ENCODE measurements around the gene DRICH1.
"Not testable (repeated sequence)": the region's sequence is repeated elsewhere in the genome, so short reads cannot be mapped to it uniquely, and the experiment has no call there.

DNA sequence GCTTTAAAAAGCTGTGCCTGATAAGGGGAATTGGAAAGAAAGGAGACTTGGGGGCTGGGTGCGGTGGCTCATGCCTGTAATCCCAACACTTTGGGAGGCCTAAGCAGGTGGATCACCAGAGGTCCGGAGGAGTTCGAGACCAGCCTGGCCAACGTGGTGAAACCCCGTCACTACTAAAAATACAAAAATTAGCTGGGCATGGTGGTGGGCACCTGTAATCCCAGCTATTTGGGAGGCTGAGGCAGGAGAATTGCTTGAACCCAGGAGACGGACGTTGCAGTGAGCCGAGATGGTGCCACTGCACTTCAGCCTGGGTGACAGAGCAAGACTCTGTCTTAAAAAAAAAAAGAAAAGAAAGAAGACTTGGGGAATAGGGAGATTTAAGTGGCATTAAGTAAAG is 3.2 kb upstream of the DRICH1 start:
- TF ChIP-seq EZH2 (IDR thresholded peaks at IDR 0.05; ENCODE audit: insufficient read depth, poor library complexity, severe bottlenecking); EZH2phosphoT487 (IDR thresholded peaks at IDR 0.05; ENCODE audit: insufficient read depth, low read depth): not testable (repeated sequence)
